HepG2 (cell line): ENCODE data around the gene C1orf116. TPM values are rescaled to one million over a fixed set of nuclear protein-coding genes. Genes with fewer than 3 reads are reported as not detected.

Experiments used
- ARID3A ChIP-seq: IDR thresholded peaks from 2 replicates; pipeline ENCODE4 v1.6.1; 2012; ENCODE audit warnings: low read depth, low read length, improper control_type of control experiment
- ATF7 ChIP-seq, 2 experiments: fragments of 450-650 bp in 1 of 2; sonication (generic) in 1 of 2; formaldehyde crosslinking in 1 of 2; IDR thresholded peaks; 2 replicates each; pipeline versions ENCODE4 v1.4.0 to v1.6.1; 2016 to 2020; ENCODE audit warnings: antibody characterized with exemption in 1 of 2, mild to moderate bottlenecking in 1 of 2, missing genetic modification reagents in 1 of 2
- MIXL1 ChIP-seq: IDR thresholded peaks from 2 replicates; pipeline ENCODE4 v1.6.1; 2016
- MTA1 ChIP-seq: sonication (generic); formaldehyde crosslinking; IDR thresholded peaks from 2 replicates; pipeline ENCODE4 v1.4.0; 2020; ENCODE audit warnings: missing genetic modification reagents, mild to moderate bottlenecking, borderline replicate concordance
- NKX3-1 ChIP-seq: sonication (generic); formaldehyde crosslinking; IDR thresholded peaks from 2 replicates; pipeline ENCODE4 v1.5.0; 2020; ENCODE audit warnings: missing genetic modification reagents
- PAF1 ChIP-seq: IDR thresholded peaks from 2 replicates; pipeline ENCODE4 v1.6.1; 2016; ENCODE audit warnings: missing genetic modification reagents, missing compliant biosample characterization
- PHF21A ChIP-seq: sonication (generic); formaldehyde crosslinking; IDR thresholded peaks from 2 replicates; pipeline ENCODE4 v1.5.0; 2020; ENCODE audit warnings: mild to moderate bottlenecking, missing genetic modification reagents
- RNF2 ChIP-seq: fragments of 450-650 bp; conservative IDR thresholded peaks from 2 replicates; pipeline ENCODE4 v1.6.1; 2016; ENCODE audit warnings: low read depth
- XRCC5 ChIP-seq: fragments of 200-400 bp; formaldehyde crosslinking; optimal IDR thresholded peaks from 2 replicates; pipeline ENCODE3; 2017; ENCODE audit warnings: mild to moderate bottlenecking, low read length
- ZNF546 ChIP-seq: sonication (generic); formaldehyde crosslinking; conservative IDR thresholded peaks from 2 replicates; pipeline ENCODE4 v1.8.1; 2023; ENCODE audit warnings: mild to moderate bottlenecking, missing genetic modification reagents
- ZNF704 ChIP-seq: sonication (generic); formaldehyde crosslinking; IDR thresholded peaks from 2 replicates; pipeline ENCODE4 v1.8.1; 2023; ENCODE audit warnings: mild to moderate bottlenecking, inconsistent platforms, moderate library complexity, missing genetic modification reagents, borderline replicate concordance
- ZSCAN30 ChIP-seq: sonication (generic); formaldehyde crosslinking; IDR thresholded peaks from 2 replicates; pipeline ENCODE4 v1.5.0; 2020; ENCODE audit warnings: mild to moderate bottlenecking, missing genetic modification reagents
- polyA plus RNA-seq, 8 experiments: library from polyadenylated mRNA; depleted of rRNA in 3 of 8; stranded (reverse) in 7 of 8; unstranded in 1 of 8; fragments of >200 nt; fragmentation: Illumina TruSeq in 4 of 8; extraction: Trizol in 4 of 8; gene quantifications; 2 replicates each; pipeline versions ENCODE4 v1.2.1 to v1.2.3, GENCODE V29; 2011 to 2016; ENCODE audit warnings: low read depth in 4 of 8, missing spikeins in 1 of 8, mixed read lengths in 1 of 8; ENCODE audit not compliant: insufficient read depth in 1 of 8
- total RNA-seq, 5 experiments: library from RNA; depleted of rRNA; stranded (reverse); fragments of >200 nt; fragmentation: Illumina TruSeq; extraction: Trizol; gene quantifications; 2 replicates each; pipeline ENCODE4 v1.2.3, GENCODE V29; 2016; ENCODE audit warnings: low read depth in 1 of 5
- TF ChIP-seq, protein P1 (sequence below): sonication (generic); formaldehyde crosslinking; IDR thresholded peaks from 2 replicates; pipeline ENCODE4 v1.4.0; 2020; ENCODE audit warnings: missing genetic modification reagents, borderline replicate concordance
- TF ChIP-seq, protein P2 (sequence below), 2 experiments: sonication (generic) in 1 of 2; formaldehyde crosslinking in 1 of 2; IDR thresholded peaks; 2 replicates each; pipeline versions ENCODE4 v1.6.1 to v1.9.0; 2014 to 2022; ENCODE audit warnings: antibody characterized with exemption in 1 of 2, borderline replicate concordance in 1 of 2, inconsistent platforms in 1 of 2, low read depth in 1 of 2, missing genetic modification reagents in 1 of 2
- TF ChIP-seq, protein P3 (sequence below): sonication (generic); formaldehyde crosslinking; IDR thresholded peaks from 2 replicates; pipeline ENCODE4 v1.4.0; 2020; ENCODE audit warnings: missing genetic modification reagents

Gene C1orf116
- total and polyA plus RNA-seq, 2 of the 13 experiments (the other 11 are each of a cell fraction or from before 2014, with no cell fraction given) = 0.51 to 0.95 TPM

DNA sequence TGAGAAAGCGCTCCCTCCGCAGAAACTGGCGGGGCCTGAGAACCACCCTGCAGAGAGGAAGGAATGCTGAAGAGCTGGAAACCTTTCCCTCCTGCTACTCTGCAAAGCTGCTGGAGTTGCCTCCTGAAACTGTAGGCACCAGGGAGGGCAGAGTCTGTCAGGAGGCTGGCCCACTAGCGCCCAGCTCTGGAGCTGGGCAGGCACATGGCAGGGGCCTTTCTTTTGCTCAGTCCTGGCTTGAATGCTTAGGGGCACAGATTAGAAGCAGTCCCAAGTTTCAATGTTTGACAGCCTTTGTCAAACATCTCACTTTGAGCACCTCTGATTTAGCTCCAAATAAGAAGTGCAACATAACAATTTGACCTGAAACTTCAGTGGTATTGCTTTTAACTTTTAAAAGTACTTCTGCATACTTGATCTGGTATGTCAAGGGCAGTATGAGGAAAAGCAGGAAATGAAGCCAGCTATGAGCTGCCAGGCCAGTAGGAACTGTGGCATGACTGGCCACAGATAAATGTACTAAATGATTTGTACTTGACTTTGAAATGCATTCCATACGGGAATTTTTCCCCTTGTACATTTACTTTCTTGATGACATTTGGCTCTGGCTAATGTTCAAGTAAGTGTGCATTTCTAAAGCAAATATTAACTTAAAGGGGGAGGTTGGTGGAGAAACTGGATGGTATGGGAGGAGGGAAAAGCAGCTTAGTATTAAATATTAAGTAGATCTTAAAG, 7.2 kb downstream of the C1orf116 start (continued):
- TF ChIP-seq, protein P1, sequence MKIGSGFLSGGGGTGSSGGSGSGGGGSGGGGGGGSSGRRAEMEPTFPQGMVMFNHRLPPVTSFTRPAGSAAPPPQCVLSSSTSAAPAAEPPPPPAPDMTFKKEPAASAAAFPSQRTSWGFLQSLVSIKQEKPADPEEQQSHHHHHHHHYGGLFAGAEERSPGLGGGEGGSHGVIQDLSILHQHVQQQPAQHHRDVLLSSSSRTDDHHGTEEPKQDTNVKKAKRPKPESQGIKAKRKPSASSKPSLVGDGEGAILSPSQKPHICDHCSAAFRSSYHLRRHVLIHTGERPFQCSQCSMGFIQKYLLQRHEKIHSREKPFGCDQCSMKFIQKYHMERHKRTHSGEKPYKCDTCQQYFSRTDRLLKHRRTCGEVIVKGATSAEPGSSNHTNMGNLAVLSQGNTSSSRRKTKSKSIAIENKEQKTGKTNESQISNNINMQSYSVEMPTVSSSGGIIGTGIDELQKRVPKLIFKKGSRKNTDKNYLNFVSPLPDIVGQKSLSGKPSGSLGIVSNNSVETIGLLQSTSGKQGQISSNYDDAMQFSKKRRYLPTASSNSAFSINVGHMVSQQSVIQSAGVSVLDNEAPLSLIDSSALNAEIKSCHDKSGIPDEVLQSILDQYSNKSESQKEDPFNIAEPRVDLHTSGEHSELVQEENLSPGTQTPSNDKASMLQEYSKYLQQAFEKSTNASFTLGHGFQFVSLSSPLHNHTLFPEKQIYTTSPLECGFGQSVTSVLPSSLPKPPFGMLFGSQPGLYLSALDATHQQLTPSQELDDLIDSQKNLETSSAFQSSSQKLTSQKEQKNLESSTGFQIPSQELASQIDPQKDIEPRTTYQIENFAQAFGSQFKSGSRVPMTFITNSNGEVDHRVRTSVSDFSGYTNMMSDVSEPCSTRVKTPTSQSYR (CRISPR knock-in tag) = peak; percentile 91
- TF ChIP-seq XRCC5 (no peak), ZNF704 (CRISPR knock-in tag) (no peak), NKX3-1 (no peak), RNF2 (no peak), PAF1 (CRISPR knock-in tag) (no peak), ZNF546 (no peak), MIXL1 (CRISPR knock-in tag) (peak; percentile 82), ZSCAN30 (CRISPR knock-in tag) (no peak), ARID3A (peak; percentile 64; the same call in 1 of the 2 replicates), MTA1 (CRISPR knock-in tag) (no peak), PHF21A (0 out of 2 replicates have a peak, but pooled peaks have one; percentile 34), ATF7 (IDR thresholded peaks at IDR 0.05) (no peak), ATF7 (CRISPR knock-in tag; IDR thresholded peaks at IDR 0.05) (no peak)
- TF ChIP-seq, protein P2, sequence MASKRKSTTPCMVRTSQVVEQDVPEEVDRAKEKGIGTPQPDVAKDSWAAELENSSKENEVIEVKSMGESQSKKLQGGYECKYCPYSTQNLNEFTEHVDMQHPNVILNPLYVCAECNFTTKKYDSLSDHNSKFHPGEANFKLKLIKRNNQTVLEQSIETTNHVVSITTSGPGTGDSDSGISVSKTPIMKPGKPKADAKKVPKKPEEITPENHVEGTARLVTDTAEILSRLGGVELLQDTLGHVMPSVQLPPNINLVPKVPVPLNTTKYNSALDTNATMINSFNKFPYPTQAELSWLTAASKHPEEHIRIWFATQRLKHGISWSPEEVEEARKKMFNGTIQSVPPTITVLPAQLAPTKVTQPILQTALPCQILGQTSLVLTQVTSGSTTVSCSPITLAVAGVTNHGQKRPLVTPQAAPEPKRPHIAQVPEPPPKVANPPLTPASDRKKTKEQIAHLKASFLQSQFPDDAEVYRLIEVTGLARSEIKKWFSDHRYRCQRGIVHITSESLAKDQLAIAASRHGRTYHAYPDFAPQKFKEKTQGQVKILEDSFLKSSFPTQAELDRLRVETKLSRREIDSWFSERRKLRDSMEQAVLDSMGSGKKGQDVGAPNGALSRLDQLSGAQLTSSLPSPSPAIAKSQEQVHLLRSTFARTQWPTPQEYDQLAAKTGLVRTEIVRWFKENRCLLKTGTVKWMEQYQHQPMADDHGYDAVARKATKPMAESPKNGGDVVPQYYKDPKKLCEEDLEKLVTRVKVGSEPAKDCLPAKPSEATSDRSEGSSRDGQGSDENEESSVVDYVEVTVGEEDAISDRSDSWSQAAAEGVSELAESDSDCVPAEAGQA (IDR thresholded peaks at IDR 0.05; ENCODE audit: low read depth) = no peak
- TF ChIP-seq, protein P2 (CRISPR knock-in tag; IDR thresholded peaks at IDR 0.05; ENCODE audit: borderline replicate concordance) = no peak
- TF ChIP-seq, protein P3, sequence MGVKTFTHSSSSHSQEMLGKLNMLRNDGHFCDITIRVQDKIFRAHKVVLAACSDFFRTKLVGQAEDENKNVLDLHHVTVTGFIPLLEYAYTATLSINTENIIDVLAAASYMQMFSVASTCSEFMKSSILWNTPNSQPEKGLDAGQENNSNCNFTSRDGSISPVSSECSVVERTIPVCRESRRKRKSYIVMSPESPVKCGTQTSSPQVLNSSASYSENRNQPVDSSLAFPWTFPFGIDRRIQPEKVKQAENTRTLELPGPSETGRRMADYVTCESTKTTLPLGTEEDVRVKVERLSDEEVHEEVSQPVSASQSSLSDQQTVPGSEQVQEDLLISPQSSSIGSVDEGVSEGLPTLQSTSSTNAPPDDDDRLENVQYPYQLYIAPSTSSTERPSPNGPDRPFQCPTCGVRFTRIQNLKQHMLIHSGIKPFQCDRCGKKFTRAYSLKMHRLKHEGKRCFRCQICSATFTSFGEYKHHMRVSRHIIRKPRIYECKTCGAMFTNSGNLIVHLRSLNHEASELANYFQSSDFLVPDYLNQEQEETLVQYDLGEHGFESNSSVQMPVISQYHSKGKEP (CRISPR knock-in tag) = no peak
